Placental pericyte (primary cell): Measurements from ENCODE around the gene OR2AG1. TPM values are rescaled to one million over a fixed set of nuclear protein-coding genes. Genes with fewer than 3 reads are reported as not detected.

Experiments used
- total RNA-seq: library from RNA; depleted of rRNA; stranded (reverse); fragments of >200 nt; gene quantifications from 2 replicates; pipeline ENCODE4 v1.2.3, GENCODE V29; 2012

Gene OR2AG1, protein sequence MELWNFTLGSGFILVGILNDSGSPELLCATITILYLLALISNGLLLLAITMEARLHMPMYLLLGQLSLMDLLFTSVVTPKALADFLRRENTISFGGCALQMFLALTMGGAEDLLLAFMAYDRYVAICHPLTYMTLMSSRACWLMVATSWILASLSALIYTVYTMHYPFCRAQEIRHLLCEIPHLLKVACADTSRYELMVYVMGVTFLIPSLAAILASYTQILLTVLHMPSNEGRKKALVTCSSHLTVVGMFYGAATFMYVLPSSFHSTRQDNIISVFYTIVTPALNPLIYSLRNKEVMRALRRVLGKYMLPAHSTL
- total RNA-seq, result not detected in 2 replicates

DNA sequence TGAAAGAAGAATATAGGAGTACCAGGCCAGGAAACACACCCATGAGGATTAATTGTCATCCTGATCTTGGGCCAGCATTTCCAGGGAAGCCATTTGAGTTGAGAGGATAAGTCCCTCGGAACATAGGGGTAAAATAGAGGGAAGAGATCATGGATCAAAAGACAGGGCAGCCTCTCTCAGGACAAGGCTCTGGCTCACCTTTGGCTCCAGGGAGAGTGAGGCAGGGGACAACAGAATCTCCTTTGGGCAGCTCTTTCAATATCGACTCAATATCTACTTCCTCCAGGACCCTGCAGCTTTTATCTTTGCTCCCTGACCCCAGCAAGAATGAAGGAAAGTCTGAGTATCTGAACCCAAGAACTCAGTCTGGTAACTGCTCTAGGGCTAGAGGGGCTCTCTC, at the start of gene OR2AG1:
OR2AG1 (plus strand) TSS at position 301 of the 400 bp plus-strand sequence. CDS start 2,018 bp downstream, outside the sequence.

DNA sequence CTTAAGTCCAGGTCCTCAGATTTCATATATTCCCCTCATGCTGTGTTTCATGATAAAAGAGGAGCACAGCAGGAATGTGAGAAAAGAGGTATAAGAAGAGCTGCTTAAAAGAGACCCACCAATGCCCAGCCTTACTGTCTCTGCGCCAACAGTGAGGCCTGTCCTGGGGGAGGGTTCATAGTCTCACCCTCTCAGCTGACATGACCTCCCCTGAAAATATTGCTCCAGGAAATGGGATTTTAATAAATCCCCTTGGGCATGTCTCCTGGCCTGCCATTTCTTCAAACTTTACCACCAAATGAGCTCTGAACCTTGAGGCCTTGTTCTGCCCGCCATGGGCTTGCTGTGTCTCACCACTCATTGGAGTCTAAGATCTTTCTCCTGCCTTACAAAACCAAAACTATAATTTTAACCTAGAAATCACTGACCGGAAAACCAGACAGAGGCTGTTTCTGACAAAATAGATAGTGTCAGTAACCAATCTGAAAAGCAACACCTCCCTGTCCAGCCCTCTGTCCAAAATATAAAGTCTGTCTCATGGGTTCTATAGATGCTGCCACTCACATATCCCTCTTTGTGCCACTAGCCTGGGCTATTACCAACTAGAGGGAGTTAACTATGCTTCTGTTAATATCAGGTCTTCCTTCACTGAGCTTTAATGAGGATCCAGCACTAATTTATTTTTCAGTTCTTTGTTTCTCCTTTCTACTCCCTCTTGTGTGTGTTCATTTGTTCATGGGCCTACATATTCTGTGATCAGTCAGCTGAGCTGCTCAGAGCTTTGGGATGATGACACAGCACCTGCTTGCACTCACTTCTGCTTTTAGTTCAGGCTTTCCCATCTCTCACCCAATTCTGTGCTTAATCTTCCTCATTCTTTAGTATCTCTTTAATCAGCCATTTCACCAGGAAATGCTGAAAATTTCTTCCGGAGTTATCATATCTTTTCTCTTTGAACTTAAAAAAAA, 10.6 kb upstream of the OR2AG1 start, which contains the start of gene OR2AG2:
OR2AG2 (minus strand) TSS at position 51 of the 968 bp plus-strand sequence. CDS start 3,019 bp downstream, outside the sequence.

DNA sequence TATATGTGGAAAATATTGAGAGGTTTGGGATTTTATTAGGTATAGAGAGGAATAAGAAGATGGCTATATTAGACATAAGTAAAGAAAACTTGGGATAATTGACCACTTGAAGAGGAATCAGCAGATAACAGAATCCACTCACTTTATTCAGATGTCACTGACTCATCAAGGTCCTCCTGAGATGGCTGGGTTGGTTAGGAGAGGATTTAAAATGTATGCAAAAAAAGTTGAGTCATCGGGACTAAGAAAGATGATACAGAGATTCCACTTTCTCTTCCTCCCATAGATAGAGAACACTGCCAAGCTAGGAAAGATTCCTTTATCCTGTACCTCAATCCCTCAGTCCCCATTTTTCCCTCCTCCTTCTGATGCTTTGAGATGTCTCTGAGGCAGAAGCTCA, 16.6 kb downstream of the OR2AG1 start, which contains the start of gene OR6A2:
OR6A2 (minus strand) TSS at position 288 of the 400 bp plus-strand sequence. CDS start 3,981 bp downstream, outside the sequence.

Other genes with a start within 250 kb of the OR2AG1 start
- 9.0 and 15.0 TPM in 2 replicates for gene RRP8, start 179.4 kb upstream of the OR2AG1 start, total RNA-seq
- 195 and 370 TPM in 2 replicates for gene ILK, start 179.2 kb upstream of the OR2AG1 start, total RNA-seq
- 33.3 and 41.2 TPM in 2 replicates for gene TAF10, start 170.8 kb upstream of the OR2AG1 start, total RNA-seq
- 78.6 and 243 TPM in 2 replicates for gene TPP1, start 163.6 kb upstream of the OR2AG1 start, total RNA-seq
- gene DCHS1, start 127.2 kb upstream of the OR2AG1 start, total RNA-seq, result 21.0 and 44.0 TPM in 2 replicates
- gene MRPL17, start 99.7 kb upstream of the OR2AG1 start, total RNA-seq, result 42.2 and 54.8 TPM in 2 replicates
- 1.6 TPM in 1 of 2 replicates, not detected in the other for gene OR2AG2, start 11.0 kb upstream of the OR2AG1 start, total RNA-seq
- gene OR6A2, start 16.7 kb downstream of the OR2AG1 start, total RNA-seq, result 0.57 TPM in 1 of 2 replicates, not detected in the other
- not detected in 2 replicates for gene OR10A5, start 62.7 kb downstream of the OR2AG1 start, total RNA-seq
- gene OR10A2, start 80.0 kb downstream of the OR2AG1 start, total RNA-seq, result not detected in 2 replicates
- not detected in 2 replicates for gene OR10A4, start 93.6 kb downstream of the OR2AG1 start, total RNA-seq
- 0.22 and 1.4 TPM in 2 replicates for gene OR2D2, start 109.5 kb downstream of the OR2AG1 start, total RNA-seq
- gene OR2D3, start 138.0 kb downstream of the OR2AG1 start, total RNA-seq, result not detected in 2 replicates
- 0.44 and 6.3 TPM in 2 replicates for gene ZNF215, start 143.4 kb downstream of the OR2AG1 start, total RNA-seq
- gene ZNF214, start 237.3 kb downstream of the OR2AG1 start, total RNA-seq, result 0.22 and 1.4 TPM in 2 replicates
- gene NLRP14, start 237.5 kb downstream of the OR2AG1 start, total RNA-seq, result 0.14 TPM in 1 of 2 replicates, not detected in the other